OCI-LY1 (cell line): Measurements from ENCODE around the gene LMX1B.

ENCODE experiments used
- EZH2 ChIP-seq: fragments of 200-600 bp; sonication (generic), shearing (Covaris generic); IDR thresholded peaks from 2 replicates; pipeline ENCODE4 v1.8.0; 2017; ENCODE audit warnings: borderline replicate concordance, mixed run types, mild to moderate bottlenecking, antibody characterized with exemption, low read length, moderate library complexity, mixed read lengths
- TF ChIP-seq, protein P1 (sequence below): fragments of 200-600 bp; sonication (generic), shearing (Covaris generic); IDR thresholded peaks from 2 replicates; pipeline ENCODE4 v1.5.1; 2017; ENCODE audit warnings: mild to moderate bottlenecking, antibody characterized with exemption, low read length, moderate library complexity, mixed read lengths

DNA sequence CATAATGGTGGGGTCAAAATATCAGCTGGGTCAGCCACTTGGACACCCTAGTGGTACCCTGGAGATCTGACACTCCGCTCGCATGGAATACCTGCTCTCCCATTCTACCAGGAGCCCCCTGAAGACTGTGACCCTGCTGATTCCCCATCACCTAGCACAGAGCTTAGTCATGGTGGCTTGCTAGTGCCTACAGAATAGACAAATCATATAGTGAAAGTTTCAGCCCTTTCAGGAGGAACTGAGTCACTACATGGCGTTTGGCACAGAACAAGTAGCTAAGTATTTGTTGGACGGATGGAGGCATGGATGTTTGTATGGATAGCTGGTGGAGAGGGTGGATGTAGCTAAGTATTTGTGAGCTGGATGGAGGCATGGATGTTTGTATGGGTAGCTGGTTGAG lies 65.3 kb downstream of the LMX1B start:
- TF ChIP-seq, protein P1, sequence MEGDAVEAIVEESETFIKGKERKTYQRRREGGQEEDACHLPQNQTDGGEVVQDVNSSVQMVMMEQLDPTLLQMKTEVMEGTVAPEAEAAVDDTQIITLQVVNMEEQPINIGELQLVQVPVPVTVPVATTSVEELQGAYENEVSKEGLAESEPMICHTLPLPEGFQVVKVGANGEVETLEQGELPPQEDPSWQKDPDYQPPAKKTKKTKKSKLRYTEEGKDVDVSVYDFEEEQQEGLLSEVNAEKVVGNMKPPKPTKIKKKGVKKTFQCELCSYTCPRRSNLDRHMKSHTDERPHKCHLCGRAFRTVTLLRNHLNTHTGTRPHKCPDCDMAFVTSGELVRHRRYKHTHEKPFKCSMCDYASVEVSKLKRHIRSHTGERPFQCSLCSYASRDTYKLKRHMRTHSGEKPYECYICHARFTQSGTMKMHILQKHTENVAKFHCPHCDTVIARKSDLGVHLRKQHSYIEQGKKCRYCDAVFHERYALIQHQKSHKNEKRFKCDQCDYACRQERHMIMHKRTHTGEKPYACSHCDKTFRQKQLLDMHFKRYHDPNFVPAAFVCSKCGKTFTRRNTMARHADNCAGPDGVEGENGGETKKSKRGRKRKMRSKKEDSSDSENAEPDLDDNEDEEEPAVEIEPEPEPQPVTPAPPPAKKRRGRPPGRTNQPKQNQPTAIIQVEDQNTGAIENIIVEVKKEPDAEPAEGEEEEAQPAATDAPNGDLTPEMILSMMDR: no peak
- TF ChIP-seq EZH2: no peak
